Measurements from ENCODE around the gene NAA16.

DNA sequence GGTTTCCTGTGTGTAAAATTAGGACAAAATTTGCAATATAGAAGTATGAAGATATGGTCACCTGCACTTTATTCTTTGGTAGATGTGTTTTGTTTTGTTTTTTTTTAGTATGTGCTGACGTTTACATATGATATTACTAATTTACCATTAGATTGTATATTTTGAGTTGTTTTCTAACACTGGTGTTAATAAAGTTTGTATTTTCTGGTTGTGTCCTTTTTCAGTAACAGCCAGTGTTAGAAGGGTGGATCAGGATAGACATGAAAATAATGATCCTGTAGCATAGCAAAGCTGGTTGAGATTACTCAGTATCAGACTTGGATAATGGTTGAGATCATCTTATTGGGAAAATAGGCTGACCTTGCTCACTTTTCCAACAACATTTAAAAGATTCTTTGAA is 6.2 kb downstream of the NAA16 start:
- TF ChIP-seq POLR2AphosphoS5 (IDR thresholded peaks at IDR 0.05) (no peak), EZH2 (IDR thresholded peaks at IDR 0.05; ENCODE audit: borderline replicate concordance, insufficient read depth, low read length, poor library complexity, severe bottlenecking) (no peak), RAD21 (conservative IDR thresholded peaks at IDR 0.05) (no peak), TAF1 (IDR thresholded peaks at IDR 0.05; ENCODE audit: low read depth) (no peak), EP300 (conservative IDR thresholded peaks at IDR 0.05; ENCODE audit: poor library complexity, severe bottlenecking) (no peak), MXI1 (conservative IDR thresholded peaks at IDR 0.05; ENCODE audit: poor library complexity, severe bottlenecking) (no peak)
- TF ChIP-seq, protein P1, sequence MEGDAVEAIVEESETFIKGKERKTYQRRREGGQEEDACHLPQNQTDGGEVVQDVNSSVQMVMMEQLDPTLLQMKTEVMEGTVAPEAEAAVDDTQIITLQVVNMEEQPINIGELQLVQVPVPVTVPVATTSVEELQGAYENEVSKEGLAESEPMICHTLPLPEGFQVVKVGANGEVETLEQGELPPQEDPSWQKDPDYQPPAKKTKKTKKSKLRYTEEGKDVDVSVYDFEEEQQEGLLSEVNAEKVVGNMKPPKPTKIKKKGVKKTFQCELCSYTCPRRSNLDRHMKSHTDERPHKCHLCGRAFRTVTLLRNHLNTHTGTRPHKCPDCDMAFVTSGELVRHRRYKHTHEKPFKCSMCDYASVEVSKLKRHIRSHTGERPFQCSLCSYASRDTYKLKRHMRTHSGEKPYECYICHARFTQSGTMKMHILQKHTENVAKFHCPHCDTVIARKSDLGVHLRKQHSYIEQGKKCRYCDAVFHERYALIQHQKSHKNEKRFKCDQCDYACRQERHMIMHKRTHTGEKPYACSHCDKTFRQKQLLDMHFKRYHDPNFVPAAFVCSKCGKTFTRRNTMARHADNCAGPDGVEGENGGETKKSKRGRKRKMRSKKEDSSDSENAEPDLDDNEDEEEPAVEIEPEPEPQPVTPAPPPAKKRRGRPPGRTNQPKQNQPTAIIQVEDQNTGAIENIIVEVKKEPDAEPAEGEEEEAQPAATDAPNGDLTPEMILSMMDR (IDR thresholded peaks at IDR 0.05; ENCODE audit: poor library complexity, severe bottlenecking): no peak
- TF ChIP-seq, protein P2, sequence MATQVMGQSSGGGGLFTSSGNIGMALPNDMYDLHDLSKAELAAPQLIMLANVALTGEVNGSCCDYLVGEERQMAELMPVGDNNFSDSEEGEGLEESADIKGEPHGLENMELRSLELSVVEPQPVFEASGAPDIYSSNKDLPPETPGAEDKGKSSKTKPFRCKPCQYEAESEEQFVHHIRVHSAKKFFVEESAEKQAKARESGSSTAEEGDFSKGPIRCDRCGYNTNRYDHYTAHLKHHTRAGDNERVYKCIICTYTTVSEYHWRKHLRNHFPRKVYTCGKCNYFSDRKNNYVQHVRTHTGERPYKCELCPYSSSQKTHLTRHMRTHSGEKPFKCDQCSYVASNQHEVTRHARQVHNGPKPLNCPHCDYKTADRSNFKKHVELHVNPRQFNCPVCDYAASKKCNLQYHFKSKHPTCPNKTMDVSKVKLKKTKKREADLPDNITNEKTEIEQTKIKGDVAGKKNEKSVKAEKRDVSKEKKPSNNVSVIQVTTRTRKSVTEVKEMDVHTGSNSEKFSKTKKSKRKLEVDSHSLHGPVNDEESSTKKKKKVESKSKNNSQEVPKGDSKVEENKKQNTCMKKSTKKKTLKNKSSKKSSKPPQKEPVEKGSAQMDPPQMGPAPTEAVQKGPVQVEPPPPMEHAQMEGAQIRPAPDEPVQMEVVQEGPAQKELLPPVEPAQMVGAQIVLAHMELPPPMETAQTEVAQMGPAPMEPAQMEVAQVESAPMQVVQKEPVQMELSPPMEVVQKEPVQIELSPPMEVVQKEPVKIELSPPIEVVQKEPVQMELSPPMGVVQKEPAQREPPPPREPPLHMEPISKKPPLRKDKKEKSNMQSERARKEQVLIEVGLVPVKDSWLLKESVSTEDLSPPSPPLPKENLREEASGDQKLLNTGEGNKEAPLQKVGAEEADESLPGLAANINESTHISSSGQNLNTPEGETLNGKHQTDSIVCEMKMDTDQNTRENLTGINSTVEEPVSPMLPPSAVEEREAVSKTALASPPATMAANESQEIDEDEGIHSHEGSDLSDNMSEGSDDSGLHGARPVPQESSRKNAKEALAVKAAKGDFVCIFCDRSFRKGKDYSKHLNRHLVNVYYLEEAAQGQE (IDR thresholded peaks at IDR 0.05; ENCODE audit: borderline replicate concordance): no peak
